ENCODE measurements around the gene BCL7A. TPM values are rescaled to one million over a fixed set of nuclear protein-coding genes. Genes with fewer than 3 reads are reported as not detected.
A peak's percentile ranks its signal among the peaks of the same experiment; 100 is the strongest.

The BCL7A gene
- total and polyA plus RNA-seq, 9 of the 15 experiments (the other 6 are each of a cell fraction or from before 2014, with no cell fraction given), result 0.25 to 21.9 (median 14.9) TPM

DNA sequence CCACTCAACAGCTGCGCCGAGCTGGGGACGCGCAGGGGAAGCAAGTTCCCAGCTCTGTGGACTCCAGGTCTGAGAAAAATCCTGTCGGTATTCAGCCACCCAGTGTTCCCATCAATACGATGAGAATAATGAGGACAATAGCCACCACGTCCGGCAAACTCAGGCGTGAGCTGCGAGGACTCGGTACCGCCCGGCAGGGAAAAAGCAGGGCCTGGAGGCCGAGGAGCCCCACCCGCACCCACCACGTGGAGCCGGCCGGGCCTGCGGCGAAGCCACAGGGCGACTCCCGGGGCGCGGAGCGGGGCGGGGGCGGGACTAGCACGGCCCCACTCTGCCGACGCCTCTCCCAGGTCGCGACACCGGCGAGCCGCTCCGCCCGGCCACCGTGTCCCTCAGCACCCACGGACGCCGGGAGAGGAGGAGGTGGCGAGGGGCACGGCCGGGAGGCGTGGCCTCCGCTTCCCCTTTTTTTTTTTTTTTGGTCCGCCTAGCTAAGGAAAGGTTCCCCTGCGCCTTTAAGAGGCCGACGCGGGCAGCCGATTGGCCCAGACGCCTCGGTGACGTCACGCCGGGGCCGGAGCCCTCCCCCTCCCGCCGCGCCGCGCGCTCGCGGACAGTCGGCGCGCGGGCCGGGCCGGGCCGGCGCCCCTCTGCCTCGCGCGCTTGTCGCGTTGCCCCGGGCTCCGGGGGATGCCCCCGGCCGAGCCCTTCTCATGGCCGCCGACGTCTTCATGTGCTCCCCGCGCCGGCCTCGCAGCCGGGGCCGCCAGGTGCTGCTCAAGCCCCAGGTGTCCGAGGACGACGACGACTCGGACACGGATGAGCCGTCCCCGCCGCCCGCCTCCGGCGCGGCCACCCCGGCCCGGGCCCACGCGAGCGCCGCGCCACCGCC, 56.7 kb downstream of the BCL7A start, which contains the start of gene MLXIP (continued):
- peak in 1 of 3 experiments; percentile 60; a peak in 1 of 6 replicates for TF ChIP-seq ZBTB11 (CRISPR knock-in tag; IDR thresholded peaks at IDR 0.05)
- TF ChIP-seq, protein P1, sequence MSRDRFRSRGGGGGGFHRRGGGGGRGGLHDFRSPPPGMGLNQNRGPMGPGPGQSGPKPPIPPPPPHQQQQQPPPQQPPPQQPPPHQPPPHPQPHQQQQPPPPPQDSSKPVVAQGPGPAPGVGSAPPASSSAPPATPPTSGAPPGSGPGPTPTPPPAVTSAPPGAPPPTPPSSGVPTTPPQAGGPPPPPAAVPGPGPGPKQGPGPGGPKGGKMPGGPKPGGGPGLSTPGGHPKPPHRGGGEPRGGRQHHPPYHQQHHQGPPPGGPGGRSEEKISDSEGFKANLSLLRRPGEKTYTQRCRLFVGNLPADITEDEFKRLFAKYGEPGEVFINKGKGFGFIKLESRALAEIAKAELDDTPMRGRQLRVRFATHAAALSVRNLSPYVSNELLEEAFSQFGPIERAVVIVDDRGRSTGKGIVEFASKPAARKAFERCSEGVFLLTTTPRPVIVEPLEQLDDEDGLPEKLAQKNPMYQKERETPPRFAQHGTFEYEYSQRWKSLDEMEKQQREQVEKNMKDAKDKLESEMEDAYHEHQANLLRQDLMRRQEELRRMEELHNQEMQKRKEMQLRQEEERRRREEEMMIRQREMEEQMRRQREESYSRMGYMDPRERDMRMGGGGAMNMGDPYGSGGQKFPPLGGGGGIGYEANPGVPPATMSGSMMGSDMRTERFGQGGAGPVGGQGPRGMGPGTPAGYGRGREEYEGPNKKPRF (IDR thresholded peaks at IDR 0.05; ENCODE audit: low read depth, low read length), result no peak
- TF ChIP-seq SAP30 (IDR thresholded peaks at IDR 0.05; ENCODE audit: borderline replicate concordance, insufficient read depth, low read depth, low read length, poor library complexity, severe bottlenecking), result peak; percentile 80
- TF ChIP-seq ATF2 (CRISPR knock-in tag; IDR thresholded peaks at IDR 0.05), result no peak; the same call in 1 of the 2 replicates
- TF ChIP-seq, protein P2, sequence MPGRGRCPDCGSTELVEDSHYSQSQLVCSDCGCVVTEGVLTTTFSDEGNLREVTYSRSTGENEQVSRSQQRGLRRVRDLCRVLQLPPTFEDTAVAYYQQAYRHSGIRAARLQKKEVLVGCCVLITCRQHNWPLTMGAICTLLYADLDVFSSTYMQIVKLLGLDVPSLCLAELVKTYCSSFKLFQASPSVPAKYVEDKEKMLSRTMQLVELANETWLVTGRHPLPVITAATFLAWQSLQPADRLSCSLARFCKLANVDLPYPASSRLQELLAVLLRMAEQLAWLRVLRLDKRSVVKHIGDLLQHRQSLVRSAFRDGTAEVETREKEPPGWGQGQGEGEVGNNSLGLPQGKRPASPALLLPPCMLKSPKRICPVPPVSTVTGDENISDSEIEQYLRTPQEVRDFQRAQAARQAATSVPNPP (IDR thresholded peaks at IDR 0.05; ENCODE audit: borderline replicate concordance, insufficient read depth, insufficient read length), result no peak
- no peak for TF ChIP-seq ZSCAN29 (IDR thresholded peaks at IDR 0.05)
- TF ChIP-seq, protein P3, sequence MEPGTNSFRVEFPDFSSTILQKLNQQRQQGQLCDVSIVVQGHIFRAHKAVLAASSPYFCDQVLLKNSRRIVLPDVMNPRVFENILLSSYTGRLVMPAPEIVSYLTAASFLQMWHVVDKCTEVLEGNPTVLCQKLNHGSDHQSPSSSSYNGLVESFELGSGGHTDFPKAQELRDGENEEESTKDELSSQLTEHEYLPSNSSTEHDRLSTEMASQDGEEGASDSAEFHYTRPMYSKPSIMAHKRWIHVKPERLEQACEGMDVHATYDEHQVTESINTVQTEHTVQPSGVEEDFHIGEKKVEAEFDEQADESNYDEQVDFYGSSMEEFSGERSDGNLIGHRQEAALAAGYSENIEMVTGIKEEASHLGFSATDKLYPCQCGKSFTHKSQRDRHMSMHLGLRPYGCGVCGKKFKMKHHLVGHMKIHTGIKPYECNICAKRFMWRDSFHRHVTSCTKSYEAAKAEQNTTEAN (CRISPR knock-in tag; IDR thresholded peaks at IDR 0.05), result no peak
- no peak for TF ChIP-seq LARP7 (IDR thresholded peaks at IDR 0.05)
- no peak; the same call in 1 of the 2 replicates for TF ChIP-seq ZNF197 (CRISPR knock-in tag; IDR thresholded peaks at IDR 0.05; ENCODE audit: low read depth)
- TF ChIP-seq CREBBP (IDR thresholded peaks at IDR 0.05; ENCODE audit: low read depth, low read length), result no peak
- TF ChIP-seq FOXJ3 (CRISPR knock-in tag; IDR thresholded peaks at IDR 0.05), result no peak
- no peak for TF ChIP-seq SP2 (IDR thresholded peaks at IDR 0.05; ENCODE audit: extremely low read depth, low read depth, low read length, poor library complexity, severe bottlenecking)
- peak; percentile 63; the same call in 1 of the 2 replicates for TF ChIP-seq TARDBP (IDR thresholded peaks at IDR 0.05)
- TF ChIP-seq ELF4 (CRISPR knock-in tag; IDR thresholded peaks at IDR 0.05), result 0 out of 2 replicates have a peak, but pooled peaks have one; percentile 31
- TF ChIP-seq CEBPB (tag; IDR thresholded peaks at IDR 0.05), result no peak
- TF ChIP-seq RBM14 (IDR thresholded peaks at IDR 0.05; ENCODE audit: borderline replicate concordance, insufficient read depth, low read depth, low read length), result no peak
